SK-N-SH treated with all-trans-retinoic acid at 6 μM for 48 hours (cell line): Measurements from ENCODE around the gene ABCC11.

Experiments used
- ATAC-seq: fragments of 200-7000 bp; cut with Tn5 transposase; 3 replicates; pipeline ENCODE4 v1.9.1; 2020; ENCODE audit warnings: mild to moderate bottlenecking, moderate library complexity
- ARNTL ChIP-seq: fragments of 450-650 bp; formaldehyde crosslinking; IDR thresholded peaks from 2 replicates; pipeline ENCODE4 v1.5.0; 2020; ENCODE audit warnings: low read depth, mild to moderate bottlenecking, moderate library complexity, borderline replicate concordance
- BACH2 ChIP-seq: fragments of 250-450 bp; sonication (Bioruptor Pico); IDR thresholded peaks from 2 replicates; pipeline ENCODE4 v1.9.0; 2021; ENCODE audit warnings: mild to moderate bottlenecking, borderline replicate concordance
- CSDC2 ChIP-seq: fragments of 250-450 bp; sonication (Bioruptor Pico); IDR thresholded peaks from 2 replicates; pipeline ENCODE4 v1.5.0; 2020; ENCODE audit warnings: mild to moderate bottlenecking, moderate library complexity
- CSRNP3 ChIP-seq: fragments of 250-450 bp; sonication (Bioruptor Pico); IDR thresholded peaks from 2 replicates; pipeline ENCODE4 v1.5.1; 2021; ENCODE audit warnings: mild to moderate bottlenecking, moderate library complexity
- ESRRG ChIP-seq: fragments of 250-450 bp; sonication (Bioruptor Pico); IDR thresholded peaks from 2 replicates; pipeline ENCODE4 v1.6.1; 2021; ENCODE audit warnings: mild to moderate bottlenecking
- GLIS3 ChIP-seq: fragments of 250-450 bp; sonication (Bioruptor Pico); IDR thresholded peaks from 2 replicates; pipeline ENCODE4 v1.5.0; 2020; ENCODE audit warnings: mild to moderate bottlenecking, moderate library complexity
- ISL1 ChIP-seq: fragments of 250-450 bp; sonication (Bioruptor Pico); IDR thresholded peaks from 2 replicates; pipeline ENCODE4 v2.1.2; 2022; ENCODE audit warnings: mild to moderate bottlenecking, moderate library complexity
- OSR1 ChIP-seq: fragments of 250-450 bp; sonication (Bioruptor Pico); IDR thresholded peaks from 2 replicates; pipeline ENCODE4 v1.8.0; 2022; ENCODE audit warnings: moderate library complexity, mild to moderate bottlenecking, inconsistent platforms
- POU6F1 ChIP-seq: fragments of 250-450 bp; sonication (Bioruptor Pico); IDR thresholded peaks from 2 replicates; pipeline ENCODE4 v1.8.0; 2021; ENCODE audit warnings: low read depth, mild to moderate bottlenecking, moderate library complexity, borderline replicate concordance
- PPARA ChIP-seq: fragments of 250-450 bp; sonication (Bioruptor Pico); IDR thresholded peaks from 2 replicates; pipeline ENCODE4 v1.5.0; 2020; ENCODE audit warnings: mild to moderate bottlenecking, borderline replicate concordance
- SNAI2 ChIP-seq: fragments of 250-450 bp; sonication (Bioruptor Pico); IDR thresholded peaks from 2 replicates; pipeline ENCODE4 v1.5.0; 2020; ENCODE audit warnings: mild to moderate bottlenecking, moderate library complexity
- TCF4 ChIP-seq: fragments of 250-450 bp; sonication (Bioruptor Pico); IDR thresholded peaks from 2 replicates; pipeline ENCODE4 v1.8.0; 2021; ENCODE audit warnings: mild to moderate bottlenecking, moderate library complexity, borderline replicate concordance
- TOX ChIP-seq: fragments of 250-450 bp; sonication (Bioruptor Pico); IDR thresholded peaks from 2 replicates; pipeline ENCODE4 v1.8.0; 2021; ENCODE audit warnings: mild to moderate bottlenecking, moderate library complexity, borderline replicate concordance
- ZC3H10 ChIP-seq: fragments of 250-450 bp; sonication (Bioruptor Pico); IDR thresholded peaks from 2 replicates; pipeline ENCODE4 v1.5.1; 2021; ENCODE audit warnings: mild to moderate bottlenecking, moderate library complexity
- ZFP3 ChIP-seq: fragments of 250-450 bp; sonication (Bioruptor Pico); IDR thresholded peaks from 2 replicates; pipeline ENCODE4 v1.5.0; 2020; ENCODE audit warnings: mild to moderate bottlenecking, moderate library complexity
- ZFP30 ChIP-seq: fragments of 450-650 bp; formaldehyde crosslinking; IDR thresholded peaks from 2 replicates; pipeline ENCODE4 v1.5.0; 2022; ENCODE audit warnings: mild to moderate bottlenecking, moderate library complexity
- ZNF565 ChIP-seq: fragments of 450-650 bp; formaldehyde crosslinking; conservative IDR thresholded peaks from 2 replicates; pipeline ENCODE4 v1.5.0; 2020; ENCODE audit warnings: low read depth, mild to moderate bottlenecking, moderate library complexity
- ZNF70 ChIP-seq: fragments of 450-650 bp; formaldehyde crosslinking; IDR thresholded peaks from 2 replicates; pipeline ENCODE4 v1.5.0; 2020; ENCODE audit warnings: mild to moderate bottlenecking, moderate library complexity
- TF ChIP-seq, protein P1 (sequence below): fragments of 250-450 bp; sonication (Bioruptor Pico); IDR thresholded peaks from 2 replicates; pipeline ENCODE4 v1.5.0; 2020; ENCODE audit warnings: mild to moderate bottlenecking, moderate library complexity
- TF ChIP-seq, protein P2 (sequence below): fragments of 250-450 bp; sonication (Bioruptor Pico); IDR thresholded peaks from 2 replicates; pipeline ENCODE4 v1.5.1; 2020; ENCODE audit warnings: low read depth, mild to moderate bottlenecking, moderate library complexity
- TF ChIP-seq, protein P3 (sequence below): fragments of 250-450 bp; sonication (Bioruptor Pico); IDR thresholded peaks from 2 replicates; pipeline ENCODE4 v1.8.0; 2020; ENCODE audit warnings: mild to moderate bottlenecking, moderate library complexity, borderline replicate concordance

Gene ABCC11

GRCh38 chr16:48210747-48211146 is 36.6 kb downstream of the ABCC11 start:
- no peak for TF ChIP-seq SNAI2 (CRISPR knock-in tag)
- no peak for TF ChIP-seq GLIS3 (CRISPR knock-in tag)
- TF ChIP-seq, protein P1, sequence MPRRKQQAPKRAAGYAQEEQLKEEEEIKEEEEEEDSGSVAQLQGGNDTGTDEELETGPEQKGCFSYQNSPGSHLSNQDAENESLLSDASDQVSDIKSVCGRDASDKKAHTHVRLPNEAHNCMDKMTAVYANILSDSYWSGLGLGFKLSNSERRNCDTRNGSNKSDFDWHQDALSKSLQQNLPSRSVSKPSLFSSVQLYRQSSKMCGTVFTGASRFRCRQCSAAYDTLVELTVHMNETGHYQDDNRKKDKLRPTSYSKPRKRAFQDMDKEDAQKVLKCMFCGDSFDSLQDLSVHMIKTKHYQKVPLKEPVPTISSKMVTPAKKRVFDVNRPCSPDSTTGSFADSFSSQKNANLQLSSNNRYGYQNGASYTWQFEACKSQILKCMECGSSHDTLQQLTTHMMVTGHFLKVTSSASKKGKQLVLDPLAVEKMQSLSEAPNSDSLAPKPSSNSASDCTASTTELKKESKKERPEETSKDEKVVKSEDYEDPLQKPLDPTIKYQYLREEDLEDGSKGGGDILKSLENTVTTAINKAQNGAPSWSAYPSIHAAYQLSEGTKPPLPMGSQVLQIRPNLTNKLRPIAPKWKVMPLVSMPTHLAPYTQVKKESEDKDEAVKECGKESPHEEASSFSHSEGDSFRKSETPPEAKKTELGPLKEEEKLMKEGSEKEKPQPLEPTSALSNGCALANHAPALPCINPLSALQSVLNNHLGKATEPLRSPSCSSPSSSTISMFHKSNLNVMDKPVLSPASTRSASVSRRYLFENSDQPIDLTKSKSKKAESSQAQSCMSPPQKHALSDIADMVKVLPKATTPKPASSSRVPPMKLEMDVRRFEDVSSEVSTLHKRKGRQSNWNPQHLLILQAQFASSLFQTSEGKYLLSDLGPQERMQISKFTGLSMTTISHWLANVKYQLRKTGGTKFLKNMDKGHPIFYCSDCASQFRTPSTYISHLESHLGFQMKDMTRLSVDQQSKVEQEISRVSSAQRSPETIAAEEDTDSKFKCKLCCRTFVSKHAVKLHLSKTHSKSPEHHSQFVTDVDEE, result no peak
- no peak for TF ChIP-seq ZNF565 (CRISPR knock-in tag)
- TF ChIP-seq, protein P2, sequence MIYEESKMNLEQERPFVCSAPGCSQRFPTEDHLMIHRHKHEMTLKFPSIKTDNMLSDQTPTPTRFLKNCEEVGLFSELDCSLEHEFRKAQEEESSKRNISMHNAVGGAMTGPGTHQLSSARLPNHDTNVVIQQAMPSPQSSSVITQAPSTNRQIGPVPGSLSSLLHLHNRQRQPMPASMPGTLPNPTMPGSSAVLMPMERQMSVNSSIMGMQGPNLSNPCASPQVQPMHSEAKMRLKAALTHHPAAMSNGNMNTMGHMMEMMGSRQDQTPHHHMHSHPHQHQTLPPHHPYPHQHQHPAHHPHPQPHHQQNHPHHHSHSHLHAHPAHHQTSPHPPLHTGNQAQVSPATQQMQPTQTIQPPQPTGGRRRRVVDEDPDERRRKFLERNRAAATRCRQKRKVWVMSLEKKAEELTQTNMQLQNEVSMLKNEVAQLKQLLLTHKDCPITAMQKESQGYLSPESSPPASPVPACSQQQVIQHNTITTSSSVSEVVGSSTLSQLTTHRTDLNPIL (CRISPR knock-in tag), result no peak
- TF ChIP-seq, protein P3, sequence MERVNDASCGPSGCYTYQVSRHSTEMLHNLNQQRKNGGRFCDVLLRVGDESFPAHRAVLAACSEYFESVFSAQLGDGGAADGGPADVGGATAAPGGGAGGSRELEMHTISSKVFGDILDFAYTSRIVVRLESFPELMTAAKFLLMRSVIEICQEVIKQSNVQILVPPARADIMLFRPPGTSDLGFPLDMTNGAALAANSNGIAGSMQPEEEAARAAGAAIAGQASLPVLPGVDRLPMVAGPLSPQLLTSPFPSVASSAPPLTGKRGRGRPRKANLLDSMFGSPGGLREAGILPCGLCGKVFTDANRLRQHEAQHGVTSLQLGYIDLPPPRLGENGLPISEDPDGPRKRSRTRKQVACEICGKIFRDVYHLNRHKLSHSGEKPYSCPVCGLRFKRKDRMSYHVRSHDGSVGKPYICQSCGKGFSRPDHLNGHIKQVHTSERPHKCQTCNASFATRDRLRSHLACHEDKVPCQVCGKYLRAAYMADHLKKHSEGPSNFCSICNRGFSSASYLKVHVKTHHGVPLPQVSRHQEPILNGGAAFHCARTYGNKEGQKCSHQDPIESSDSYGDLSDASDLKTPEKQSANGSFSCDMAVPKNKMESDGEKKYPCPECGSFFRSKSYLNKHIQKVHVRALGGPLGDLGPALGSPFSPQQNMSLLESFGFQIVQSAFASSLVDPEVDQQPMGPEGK (CRISPR knock-in tag), result no peak
- no peak for TF ChIP-seq POU6F1 (CRISPR knock-in tag)
- TF ChIP-seq TCF4 (CRISPR knock-in tag), result no peak
- TF ChIP-seq TOX, result no peak
- no peak for TF ChIP-seq ZFP30 (CRISPR knock-in tag)
- no peak for TF ChIP-seq BACH2
- no peak for TF ChIP-seq ZNF70 (CRISPR knock-in tag)
- ATAC-seq, result no peak

DNA sequence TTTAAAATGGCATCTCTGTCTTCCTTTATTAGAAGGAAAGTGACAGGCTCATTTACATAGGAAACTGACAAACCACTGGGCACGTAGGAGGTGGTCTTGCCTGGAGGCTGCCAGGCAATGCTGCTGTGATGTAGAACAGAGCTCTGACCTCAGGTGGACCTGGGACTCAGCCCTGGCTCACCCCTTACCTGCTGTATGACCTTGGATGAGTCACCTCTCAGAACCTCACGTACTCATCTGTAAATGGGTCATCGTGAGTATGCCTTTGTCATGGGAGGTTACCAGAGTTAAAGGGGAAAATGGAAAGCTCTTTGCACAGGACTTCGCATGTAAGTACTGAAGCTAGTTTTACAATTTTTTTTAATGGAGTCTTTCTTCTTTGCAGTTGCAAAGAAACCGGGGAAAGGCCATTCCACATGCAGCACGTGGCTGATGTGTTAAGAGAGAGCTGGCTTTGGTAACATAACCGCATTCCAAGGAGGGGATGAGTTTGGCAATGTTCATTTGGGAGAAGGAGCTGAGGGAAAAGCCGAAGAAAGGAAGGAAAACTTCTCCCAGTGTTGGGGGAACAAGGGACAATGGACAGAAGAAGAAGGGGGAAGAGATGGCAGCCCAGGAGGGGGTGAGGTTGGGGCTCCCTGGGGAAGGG is 40.6 kb downstream of the ABCC11 start:
- no peak for ATAC-seq
- TF ChIP-seq PPARA (no peak), POU6F1 (CRISPR knock-in tag) (no peak), ARNTL (CRISPR knock-in tag) (no peak), CSDC2 (no peak), CSRNP3 (no peak), ZC3H10 (no peak), ZFP30 (CRISPR knock-in tag) (no peak), ESRRG (CRISPR knock-in tag) (no peak), ZNF70 (CRISPR knock-in tag) (no peak), SNAI2 (CRISPR knock-in tag) (no peak), ZFP3 (no peak), OSR1 (CRISPR knock-in tag) (no peak), TOX (no peak), ISL1 (CRISPR knock-in tag) (no peak), BACH2 (no peak), TCF4 (CRISPR knock-in tag) (no peak)
- TF ChIP-seq, protein P3 (CRISPR knock-in tag), result no peak
- TF ChIP-seq, protein P2 (CRISPR knock-in tag), result no peak
